Endothelial cell of umbilical vein (primary cell): ENCODE measurements around the gene SLC6A6.

ENCODE experiments used
- CTCF ChIP-seq, 2 donors: IDR thresholded peaks; 1 replicate in 1 of 2; 2 replicates in 1 of 2; pipeline ENCODE4 v1.5.1; 2011; ENCODE audit warnings: low read length in 2 of 2, mild to moderate bottlenecking in 2 of 2, moderate library complexity in 2 of 2, control low read depth in 1 of 2, inconsistent platforms in 1 of 2, low read depth in 1 of 2; ENCODE audit not compliant: insufficient read depth in 1 of 2; ENCODE audit errors: extremely low read depth in 1 of 2
- EZH2 ChIP-seq: IDR thresholded peaks from 2 replicates; pipeline ENCODE4 v1.6.1; 2012; ENCODE audit warnings: borderline replicate concordance, low read depth, mild to moderate bottlenecking, moderate library complexity, low read length, inconsistent platforms; ENCODE audit not compliant: severe bottlenecking
- GATA2 ChIP-seq: IDR thresholded peaks from 2 replicates; pipeline ENCODE4 v1.7.0; 2011; ENCODE audit warnings: low read depth, mild to moderate bottlenecking, moderate library complexity, mixed read lengths, low read length; ENCODE audit not compliant: insufficient read length, insufficient read depth
- JUN ChIP-seq: IDR thresholded peaks from 2 replicates; pipeline ENCODE4 v1.6.1; 2011; ENCODE audit warnings: borderline replicate concordance, low read depth; ENCODE audit not compliant: insufficient read length, insufficient read depth
- MAX ChIP-seq: IDR thresholded peaks from 2 replicates; pipeline ENCODE4 v1.6.1; 2011; ENCODE audit not compliant: insufficient read depth, insufficient read length
- MYC ChIP-seq: IDR thresholded peaks from one replicate; pipeline ENCODE4 v1.6.1; 2011; ENCODE audit warnings: mild to moderate bottlenecking, low read depth, low read length
- POLR2A ChIP-seq: IDR thresholded peaks from 2 replicates; pipeline ENCODE4 v1.6.1; 2012; ENCODE audit warnings: low read depth, mild to moderate bottlenecking, control low read depth, low read length
- POLR2AphosphoS5 ChIP-seq: IDR thresholded peaks from 2 replicates; pipeline ENCODE4 v1.6.1; 2012; ENCODE audit warnings: low read depth, mild to moderate bottlenecking, control low read depth, low read length, moderate library complexity; ENCODE audit not compliant: insufficient read depth

- no peak for TF ChIP-seq POLR2A
- no peak for TF ChIP-seq CTCF (IDR thresholded peaks at IDR 0.05; ENCODE audit: extremely low read depth in 1 of 2, insufficient read depth in 1 of 2, low read depth in 1 of 2, low read length in 2 of 2)
- TF ChIP-seq EZH2 = no peak
- TF ChIP-seq GATA2 = no peak
- TF ChIP-seq POLR2AphosphoS5 = no peak
- TF ChIP-seq MAX = no peak
- no peak for TF ChIP-seq JUN
- TF ChIP-seq MYC = no peak
These were observed 121.9 kb downstream of the SLC6A6 start for GRCh38 chr3:14524311-14524711.
